Measurements from ENCODE around the gene HPS1.

DNA sequence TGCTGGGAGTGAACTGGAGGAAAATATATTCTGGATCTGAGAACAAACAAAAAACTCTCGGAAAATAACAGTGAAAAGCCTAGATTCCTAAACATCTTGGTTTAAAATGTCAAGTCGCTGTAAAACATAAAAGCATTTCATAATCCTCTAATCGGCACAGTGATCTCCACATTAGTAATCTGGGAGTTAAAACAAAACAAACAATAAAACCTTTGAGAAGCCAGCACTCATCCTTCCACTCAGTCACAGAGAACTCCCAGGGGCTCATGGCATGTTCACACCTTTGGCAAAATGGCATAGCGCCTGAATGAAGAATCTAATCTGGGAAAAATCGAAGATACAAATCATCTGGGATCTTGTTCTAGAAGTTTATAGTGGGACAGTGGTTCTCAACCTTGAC is 24.1 kb upstream of the HPS1 start:
- TF ChIP-seq, protein P1, sequence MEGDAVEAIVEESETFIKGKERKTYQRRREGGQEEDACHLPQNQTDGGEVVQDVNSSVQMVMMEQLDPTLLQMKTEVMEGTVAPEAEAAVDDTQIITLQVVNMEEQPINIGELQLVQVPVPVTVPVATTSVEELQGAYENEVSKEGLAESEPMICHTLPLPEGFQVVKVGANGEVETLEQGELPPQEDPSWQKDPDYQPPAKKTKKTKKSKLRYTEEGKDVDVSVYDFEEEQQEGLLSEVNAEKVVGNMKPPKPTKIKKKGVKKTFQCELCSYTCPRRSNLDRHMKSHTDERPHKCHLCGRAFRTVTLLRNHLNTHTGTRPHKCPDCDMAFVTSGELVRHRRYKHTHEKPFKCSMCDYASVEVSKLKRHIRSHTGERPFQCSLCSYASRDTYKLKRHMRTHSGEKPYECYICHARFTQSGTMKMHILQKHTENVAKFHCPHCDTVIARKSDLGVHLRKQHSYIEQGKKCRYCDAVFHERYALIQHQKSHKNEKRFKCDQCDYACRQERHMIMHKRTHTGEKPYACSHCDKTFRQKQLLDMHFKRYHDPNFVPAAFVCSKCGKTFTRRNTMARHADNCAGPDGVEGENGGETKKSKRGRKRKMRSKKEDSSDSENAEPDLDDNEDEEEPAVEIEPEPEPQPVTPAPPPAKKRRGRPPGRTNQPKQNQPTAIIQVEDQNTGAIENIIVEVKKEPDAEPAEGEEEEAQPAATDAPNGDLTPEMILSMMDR (IDR thresholded peaks at IDR 0.05), result no peak
- TF ChIP-seq POLR2A (IDR thresholded peaks at IDR 0.05), result no peak
